MM.1S (cell line): ENCODE data around the gene ATP8A1.

ENCODE experiments used
- EZH2 ChIP-seq: fragments of 300-600 bp; sonication (generic); optimal IDR thresholded peaks from 2 replicates; pipeline ENCODE3; 2017; ENCODE audit warnings: low read depth, mild to moderate bottlenecking, antibody characterized with exemption, low read length, mixed read lengths
- EZH2phosphoT487 ChIP-seq: fragments of 300-600 bp; sonication (generic); IDR thresholded peaks from 2 replicates; pipeline ENCODE4 v1.6.1; 2018; ENCODE audit warnings: antibody characterized with exemption, low read length
- TF ChIP-seq, protein P1 (sequence below): fragments of 300-600 bp; sonication (generic); IDR thresholded peaks from 2 replicates; pipeline ENCODE4 v1.5.1; 2016; ENCODE audit warnings: antibody characterized with exemption, low read length, mixed read lengths

DNA sequence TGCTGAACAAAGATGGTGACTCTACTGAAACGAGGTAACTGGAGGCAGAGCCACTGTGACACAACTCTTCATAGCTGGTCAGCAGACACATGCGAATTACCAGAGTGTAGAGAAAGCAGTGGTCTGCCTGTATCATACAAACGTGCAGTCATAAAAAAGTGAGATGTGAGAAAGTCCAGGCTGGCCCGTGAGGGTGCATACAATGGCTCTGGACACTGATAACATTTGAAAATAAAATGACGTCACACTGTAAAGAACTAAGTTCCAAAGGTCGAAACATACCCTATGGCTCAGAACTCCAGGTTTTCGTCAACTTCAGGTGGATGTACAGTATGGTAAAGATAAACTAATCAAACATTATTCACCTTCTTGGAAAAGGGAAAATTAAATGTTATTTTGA, 163.9 kb downstream of the ATP8A1 start:
- TF ChIP-seq, protein P1, sequence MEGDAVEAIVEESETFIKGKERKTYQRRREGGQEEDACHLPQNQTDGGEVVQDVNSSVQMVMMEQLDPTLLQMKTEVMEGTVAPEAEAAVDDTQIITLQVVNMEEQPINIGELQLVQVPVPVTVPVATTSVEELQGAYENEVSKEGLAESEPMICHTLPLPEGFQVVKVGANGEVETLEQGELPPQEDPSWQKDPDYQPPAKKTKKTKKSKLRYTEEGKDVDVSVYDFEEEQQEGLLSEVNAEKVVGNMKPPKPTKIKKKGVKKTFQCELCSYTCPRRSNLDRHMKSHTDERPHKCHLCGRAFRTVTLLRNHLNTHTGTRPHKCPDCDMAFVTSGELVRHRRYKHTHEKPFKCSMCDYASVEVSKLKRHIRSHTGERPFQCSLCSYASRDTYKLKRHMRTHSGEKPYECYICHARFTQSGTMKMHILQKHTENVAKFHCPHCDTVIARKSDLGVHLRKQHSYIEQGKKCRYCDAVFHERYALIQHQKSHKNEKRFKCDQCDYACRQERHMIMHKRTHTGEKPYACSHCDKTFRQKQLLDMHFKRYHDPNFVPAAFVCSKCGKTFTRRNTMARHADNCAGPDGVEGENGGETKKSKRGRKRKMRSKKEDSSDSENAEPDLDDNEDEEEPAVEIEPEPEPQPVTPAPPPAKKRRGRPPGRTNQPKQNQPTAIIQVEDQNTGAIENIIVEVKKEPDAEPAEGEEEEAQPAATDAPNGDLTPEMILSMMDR, result no peak
- TF ChIP-seq EZH2phosphoT487, result no peak
- TF ChIP-seq EZH2, result no peak
